Limb (tissue), 2 donors: Measurements from ENCODE around the gene BACH2.

ENCODE experiments used
- DNase-seq, 2 donors: peaks; one replicate each; pipeline ENCODE4 v3.0.0-alpha.2; 2016; ENCODE audit errors: extremely low spot score in 2 of 2

The BACH2 gene

GRCh38 chr6:90238496-90239266, 58.0 kb downstream of the BACH2 start:
- DNase-seq, result no peak

- no peak for DNase-seq
Measured at GRCh38 chr6:90237350-90237990, 59.2 kb downstream of the BACH2 start.

GRCh38 chr6:90233994-90234393, 62.6 kb downstream of the BACH2 start:
- DNase-seq, result no peak

GRCh38 chr6:90233213-90233612, 63.4 kb downstream of the BACH2 start:
- no peak for DNase-seq

- DNase-seq, result no peak
Measured at GRCh38 chr6:90231798-90232197, 64.8 kb downstream of the BACH2 start.

- DNase-seq, result no peak
Measured at GRCh38 chr6:90231308-90231707, 65.3 kb downstream of the BACH2 start.

GRCh38 chr6:90230548-90231215, 66.0 kb downstream of the BACH2 start:
- no peak for DNase-seq

- DNase-seq, result no peak
Measured at GRCh38 chr6:90229331-90230010, 67.2 kb downstream of the BACH2 start.

- DNase-seq, result no peak
Measured at GRCh38 chr6:90227673-90228072, 69.0 kb downstream of the BACH2 start.

- DNase-seq, result peak in 1 of 2 donors; percentile 53
Measured at GRCh38 chr6:90227213-90227612, 69.4 kb downstream of the BACH2 start.

- no peak for DNase-seq
Measured at GRCh38 chr6:90226257-90226656, 70.4 kb downstream of the BACH2 start.

GRCh38 chr6:90224196-90224595, 72.4 kb downstream of the BACH2 start:
- no peak for DNase-seq

- DNase-seq, result no peak
Measured at GRCh38 chr6:90222724-90223198, 73.9 kb downstream of the BACH2 start.

- DNase-seq, result no peak
Measured at GRCh38 chr6:90222008-90222407, 74.6 kb downstream of the BACH2 start.

- DNase-seq, result no peak
Measured at GRCh38 chr6:90221403-90221802, 75.2 kb downstream of the BACH2 start.

- DNase-seq, result no peak
Measured at GRCh38 chr6:90220273-90220672, 76.4 kb downstream of the BACH2 start.

- peak; percentile 85 to 92 for DNase-seq
Measured at GRCh38 chr6:90219209-90219985, 77.2 kb downstream of the BACH2 start.

- no peak for DNase-seq
Measured at GRCh38 chr6:90218959-90219208, 77.8 kb downstream of the BACH2 start.

GRCh38 chr6:90217506-90218127, 79.0 kb downstream of the BACH2 start:
- no peak for DNase-seq

GRCh38 chr6:90216072-90216977, 80.3 kb downstream of the BACH2 start:
- DNase-seq, result peak in 1 of 2 donors; percentile 51
